OCI-LY3 (cell line): ENCODE results near the gene CD40.

Experiments
- CTCF ChIP-seq: fragments of 200-600, 300-600 bp; sonication (generic); IDR thresholded peaks from 2 replicates; pipeline ENCODE4 v1.5.1; 2014; ENCODE audit warnings: antibody characterized with exemption, low read length, low read depth
- EZH2phosphoT487 ChIP-seq: fragments of 200-600 bp; shearing (Covaris generic); IDR thresholded peaks from 2 replicates; pipeline ENCODE4 v1.6.1; 2018; ENCODE audit warnings: antibody characterized with exemption, mixed run types, low read depth

GRCh38 chr20:46076806-46077205, 41.3 kb upstream of the CD40 start:
- TF ChIP-seq CTCF (no peak), EZH2phosphoT487 (no peak)
